ENCODE results near the gene PDHX.

GRCh38 chr11:35015621-35016387 is 99.4 kb downstream of the PDHX start:
- TF ChIP-seq CTCF (IDR thresholded peaks at IDR 0.05): no peak
- no peak for TF ChIP-seq USF1 (CRISPR knock-in tag; IDR thresholded peaks at IDR 0.05)
